CD4-positive, alpha-beta T cell (primary cell): ENCODE results near the gene CBY3. TPM values are rescaled to one million over a fixed set of nuclear protein-coding genes. Genes with fewer than 3 reads are reported as not detected.

ENCODE experiments used
- ATAC-seq: fragments of 200-7000 bp; cut with Tn5 transposase; one replicate; pipeline ENCODE4 v1.10.0; 2022; ENCODE audit warnings: mild to moderate bottlenecking; ENCODE audit not compliant: poor library complexity
- CTCF ChIA-PET: fragments of 350-600 bp; sonication (Branson Sonifier 250); formaldehyde crosslinking; loops from one replicate; lab custom pipeline; 2021; ENCODE audit warnings: antibody characterized with exemption, inconsistent platforms; lab: Charles Lee
- POLR2A ChIA-PET: fragments of 350-600 bp; sonication (Branson Sonifier 250); formaldehyde crosslinking; loops from one replicate; lab custom pipeline; 2021; ENCODE audit warnings: antibody characterized with exemption, inconsistent platforms; lab: Charles Lee
- DNase-seq, 14 experiments: peaks; one replicate each; pipeline ENCODE4 v3.0.0-alpha.2; 2013 to 2020; ENCODE audit warnings: mixed read lengths in 2 of 14
- H3K27ac ChIP-seq, 2 donors: one replicate each; pipeline versions ENCODE4 v1.5.1 to v1.7.0; 2013; ENCODE audit warnings: low read length in 2 of 2, low read depth in 1 of 2, mild to moderate bottlenecking in 1 of 2
- H3K27me3 ChIP-seq, 2 experiments: 1 replicate in 1 of 2; 2 replicates in 1 of 2; pipeline versions ENCODE4 v1.6.1 to v1.7.0; 2013; ENCODE audit warnings: low read length in 2 of 2, control low read depth in 1 of 2, mild to moderate bottlenecking in 1 of 2, moderate library complexity in 1 of 2; ENCODE audit not compliant: insufficient read depth in 2 of 2, control insufficient read depth in 1 of 2
- H3K36me3 ChIP-seq: one replicate; pipeline ENCODE4 v1.6.1; 2013; ENCODE audit warnings: low read length, control low read depth; ENCODE audit not compliant: insufficient read depth
- H3K4me1 ChIP-seq: one replicate; pipeline ENCODE4 v1.6.1; 2013; ENCODE audit warnings: low read length, control low read depth; ENCODE audit not compliant: insufficient read depth
- H3K4me3 ChIP-seq: one replicate; pipeline ENCODE4 v1.5.1; 2013; ENCODE audit warnings: mild to moderate bottlenecking, low read length, moderate library complexity
- H3K9me3 ChIP-seq, 2 experiments: 1 replicate in 1 of 2; 2 replicates in 1 of 2; pipeline versions ENCODE4 v1.6.1 to v1.7.0; 2013; ENCODE audit warnings: low read length in 2 of 2, mild to moderate bottlenecking in 2 of 2, control low read depth in 1 of 2, moderate library complexity in 1 of 2; ENCODE audit not compliant: control insufficient read depth in 1 of 2, insufficient read depth in 1 of 2
- H3K27ac Mint-ChIP-seq: one replicate; pipeline ENCODE4 v1.8.0; 2020; ENCODE audit warnings: mixed read lengths
- H3K27me3 Mint-ChIP-seq: one replicate; pipeline ENCODE4 v1.8.0; 2021; ENCODE audit warnings: mixed read lengths
- H3K36me3 Mint-ChIP-seq: one replicate; pipeline ENCODE4 v1.8.0; 2021; ENCODE audit warnings: low read depth, mixed read lengths
- H3K4me1 Mint-ChIP-seq: one replicate; pipeline ENCODE4 v1.8.0; 2021; ENCODE audit warnings: low read depth, mixed read lengths
- H3K4me3 Mint-ChIP-seq: one replicate; pipeline ENCODE4 v1.8.0; 2020; ENCODE audit warnings: mild to moderate bottlenecking, mixed read lengths
- H3K9me3 Mint-ChIP-seq: one replicate; pipeline ENCODE4 v1.8.0; 2020; ENCODE audit warnings: mixed read lengths
- CTCF ChIP-seq: fragments of 200-600 bp; IDR thresholded peaks from one replicate; pipeline ENCODE4 v1.8.0; 2022; ENCODE audit warnings: antibody characterized with exemption, mild to moderate bottlenecking
- intact Hi-C, 2 experiments: fragments of 100-400 bp; cut with DNase I in 1 of 2; cut with micrococcal nuclease in 1 of 2; formaldehyde crosslinking; loops; one replicate each; pipeline versions ENCODE4 v1.15.1 to v1.9.0; 2023 to 2025; cut with DNase I, micrococcal nuclease
- total RNA-seq, 174 experiments: library from RNA in 2 of 174; stranded (reverse) in 2 of 174; gene quantifications; one replicate each; pipeline ENCODE4 v1.2.3 and lab custom pipeline; 2021 to 2026

Gene CBY3
- total RNA-seq, 2 experiments from 2014 or later: 0.36 to 0.64 TPM

DNA sequence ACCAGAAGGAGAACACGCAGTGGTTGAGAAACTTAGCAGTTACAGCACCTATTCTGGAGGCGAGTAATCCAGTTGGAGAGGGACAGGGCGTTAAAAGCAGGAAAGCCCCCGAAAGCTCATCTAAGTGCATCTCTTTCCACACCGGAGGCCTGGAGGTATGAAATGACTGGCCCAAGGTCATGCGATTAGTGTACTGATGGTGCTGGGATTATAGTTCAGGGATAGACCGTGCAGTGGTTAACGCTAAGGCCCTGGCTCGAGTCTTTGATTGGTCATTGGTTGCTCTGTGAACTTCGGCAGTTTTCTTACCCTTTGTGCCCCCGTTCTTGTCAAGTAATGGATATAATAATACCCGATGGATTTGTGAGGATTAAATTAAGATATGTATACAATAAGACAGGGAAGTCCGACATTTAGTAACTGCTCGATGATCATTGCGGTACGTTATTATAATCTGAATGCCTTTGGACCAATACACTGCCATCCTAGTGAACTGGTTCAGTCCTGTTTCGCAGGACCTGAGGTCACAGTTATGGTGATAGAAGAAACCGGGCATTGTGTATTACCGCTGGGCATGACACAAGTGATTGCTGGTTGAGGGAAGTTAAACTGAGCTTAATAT, 18.9 kb upstream of the CBY3 start:
- Mint-ChIP-seq H3K27me3 (no peaks in the 10 kb centered on the region), H3K4me3 (peak overlapping the region; percentile 95), H3K9me3 (no peaks in the 10 kb centered on the region), H3K36me3 (peaks cover 46% of the 10 kb centered on the region), H3K4me1 (peaks cover 51% of the 10 kb centered on the region), H3K27ac (peak overlapping the region; percentile 98)
- POLR2A ChIA-PET: interaction anchor here (0.6 to 3.2 kb wide), 9 partner anchors 16 to 141 kb away, joined by 3 to 23 read pairs (median 3); partner anchors contain the start of genes HNRNPH1 and MAML1
- DNase-seq (peak in 3 of 14 experiments; percentile 45 to 59 (median 54)), ATAC-seq (no peak)
- Histone ChIP-seq H3K4me3 (peak overlapping the region; percentile 93), H3K27ac (peak overlapping the region; percentile 85 to 94), H3K27me3 (no peaks in the 10 kb centered on the region), H3K36me3 (peaks cover 29% of the 10 kb centered on the region), H3K4me1 (peaks cover 50% of the 10 kb centered on the region), H3K9me3 (no peaks in the 10 kb centered on the region)
- CTCF ChIA-PET: interaction anchor here (0.8 to 2.1 kb wide), 3 partner anchors 21 to 159 kb away, joined by 3 to 4 read pairs (median 3); partner anchors contain the start of gene MRNIP
- intact Hi-C loops: loop anchor here in 1 of 2 experiments (2.0 to 10.0 kb wide), 3 partner anchors 75 to 1075 kb away; partner anchors contain the start of gene CLK4
- TF ChIP-seq CTCF: no peak

DNA sequence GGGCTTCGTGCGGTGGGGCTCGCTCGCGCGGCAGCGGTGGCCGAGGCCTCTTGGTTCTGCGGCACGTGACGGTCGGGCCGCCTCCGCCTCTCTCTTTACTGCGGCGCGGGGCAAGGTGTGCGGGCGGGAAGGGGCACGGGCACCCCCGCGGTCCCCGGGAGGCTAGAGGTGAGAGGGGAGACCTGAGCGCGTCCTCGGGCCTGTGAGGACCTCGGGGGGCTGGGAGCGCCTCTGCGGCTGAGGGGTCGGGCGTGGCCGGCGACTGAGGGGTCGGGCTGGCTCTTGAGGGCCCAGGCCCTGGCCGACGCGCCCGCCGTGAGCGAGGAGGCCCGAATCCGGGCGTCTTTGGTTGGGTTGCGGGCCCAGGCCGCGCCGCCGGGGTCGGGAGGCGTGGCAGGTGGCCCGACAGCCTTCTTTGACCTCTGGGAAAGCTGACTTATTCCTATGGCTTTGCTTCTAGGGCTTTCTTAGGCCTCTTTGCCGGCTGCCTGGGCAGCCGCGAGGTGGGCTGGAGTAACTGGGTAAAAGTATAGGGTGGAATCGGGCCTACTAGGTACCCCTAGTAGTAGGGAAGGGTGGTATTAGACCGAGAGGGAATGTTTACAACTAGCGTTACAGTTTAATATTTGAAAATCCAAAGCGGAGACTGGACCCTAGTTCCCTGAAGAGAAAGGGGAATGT, 18.2 kb upstream of the CBY3 start, which contains the start of gene CANX:
Gene CANX (plus strand): TSS at position 33 of the 681 bp plus-strand sequence. CDS start 6,715 bp downstream, outside the sequence.
- Mint-ChIP-seq H3K27me3 (no peaks in the 10 kb centered on the region), H3K4me3 (peak within 1 kb of the TSS; percentile 95), H3K27ac (peak within 1 kb of the TSS; percentile 98), H3K4me1 (peaks cover 55% of the 10 kb centered on the region), H3K36me3 (peaks cover 45% of the 10 kb centered on the region), H3K9me3 (no peaks in the 10 kb centered on the region)
- TF ChIP-seq CTCF: no peak
- peak within 1 kb of the TSS; percentile 85 to 94 for H3K27ac ChIP-seq
- no peaks in the 10 kb centered on the region for H3K9me3 ChIP-seq
- CTCF ChIA-PET: no interaction called here
- peaks cover 50% of the 10 kb centered on the region for H3K4me1 ChIP-seq
- H3K27me3 ChIP-seq: no peaks in the 10 kb centered on the region
- ATAC-seq (peak; percentile 0), DNase-seq (no peak)
- H3K36me3 ChIP-seq: peaks cover 23% of the 10 kb centered on the region
- POLR2A ChIA-PET: interaction anchor here (0.8 to 3.2 kb wide), 7 partner anchors 20 to 140 kb away, joined by 3 to 23 read pairs (median 6); partner anchors contain the start of genes HNRNPH1 and MAML1
- H3K4me3 ChIP-seq: peak within 1 kb of the TSS; percentile 93
- intact Hi-C loops: loop anchor here (1.0 to 10.0 kb wide), 6 partner anchors 21 to 1074 kb away; partner anchors contain the start of genes MAML1 (in 2 of the 2), CLK4 (in 1 of the 2) and HNRNPH1 (in 1 of the 2)
